ENCODE measurements around the gene CLIC5.

CLIC5 gene

GRCh38 chr6:45895569-45895968 lies 120.1 kb downstream of the CLIC5 start:
- no peak for DNase-seq (ENCODE audit: low read depth in 2 of 2)

- no peak for DNase-seq (ENCODE audit: low read depth in 2 of 2)
These were observed 122.9 kb downstream of the CLIC5 start for GRCh38 chr6:45892696-45893245.

GRCh38 chr6:45892196-45892595 lies 123.5 kb downstream of the CLIC5 start:
- no peak for DNase-seq (ENCODE audit: low read depth in 2 of 2)

GRCh38 chr6:45886776-45887175 lies 128.9 kb downstream of the CLIC5 start:
- no peak for DNase-seq (ENCODE audit: low read depth in 2 of 2)

GRCh38 chr6:45884336-45884735 lies 131.3 kb downstream of the CLIC5 start:
- DNase-seq (ENCODE audit: low read depth in 2 of 2), result no peak

- DNase-seq (ENCODE audit: low read depth in 2 of 2), result no peak
These were observed 133.0 kb downstream of the CLIC5 start for GRCh38 chr6:45882671-45883070.

GRCh38 chr6:45881705-45882467 lies 133.8 kb downstream of the CLIC5 start:
- DNase-seq (ENCODE audit: low read depth in 2 of 2), result no peak

GRCh38 chr6:45880676-45881075 lies 135.0 kb downstream of the CLIC5 start:
- DNase-seq (ENCODE audit: low read depth in 2 of 2), result no peak

- DNase-seq (ENCODE audit: low read depth in 2 of 2), result no peak
These were observed 135.5 kb downstream of the CLIC5 start for GRCh38 chr6:45880159-45880558.

GRCh38 chr6:45877970-45878590 lies 137.6 kb downstream of the CLIC5 start:
- no peak for DNase-seq (ENCODE audit: low read depth in 2 of 2)

GRCh38 chr6:45872827-45873365 lies 142.8 kb downstream of the CLIC5 start:
- DNase-seq (ENCODE audit: low read depth in 2 of 2), result no peak

GRCh38 chr6:45870531-45870930 lies 145.1 kb downstream of the CLIC5 start:
- no peak for DNase-seq (ENCODE audit: low read depth in 2 of 2)

- DNase-seq (ENCODE audit: low read depth in 2 of 2), result no peak
These were observed 151.0 kb downstream of the CLIC5 start for GRCh38 chr6:45864651-45865050.

- DNase-seq (ENCODE audit: low read depth in 2 of 2), result no peak
These were observed 157.0 kb downstream of the CLIC5 start for GRCh38 chr6:45858691-45859090.

- no peak for DNase-seq (ENCODE audit: low read depth in 2 of 2)
These were observed 157.8 kb downstream of the CLIC5 start for GRCh38 chr6:45857827-45858226.

GRCh38 chr6:45855642-45856394 lies 159.8 kb downstream of the CLIC5 start:
- DNase-seq (ENCODE audit: low read depth in 2 of 2), result no peak

GRCh38 chr6:45854149-45854742 lies 161.4 kb downstream of the CLIC5 start:
- no peak for DNase-seq (ENCODE audit: low read depth in 2 of 2)

GRCh38 chr6:45851034-45851400 lies 164.6 kb downstream of the CLIC5 start:
- no peak for DNase-seq (ENCODE audit: low read depth in 2 of 2)

- no peak for DNase-seq (ENCODE audit: low read depth in 2 of 2)
These were observed 165.2 kb downstream of the CLIC5 start for GRCh38 chr6:45850378-45851033.

- no peak for DNase-seq (ENCODE audit: low read depth in 2 of 2)
These were observed 170.1 kb downstream of the CLIC5 start for GRCh38 chr6:45845567-45845966.

GRCh38 chr6:45844986-45845385 lies 170.7 kb downstream of the CLIC5 start:
- no peak for DNase-seq (ENCODE audit: low read depth in 2 of 2)
